ENCODE results near the gene MAST4. TPM values are rescaled to one million over a fixed set of nuclear protein-coding genes. Genes with fewer than 3 reads are reported as not detected.

MAST4 gene
- total RNA-seq, 1 donor from 2014 or later: 22.3 TPM

DNA sequence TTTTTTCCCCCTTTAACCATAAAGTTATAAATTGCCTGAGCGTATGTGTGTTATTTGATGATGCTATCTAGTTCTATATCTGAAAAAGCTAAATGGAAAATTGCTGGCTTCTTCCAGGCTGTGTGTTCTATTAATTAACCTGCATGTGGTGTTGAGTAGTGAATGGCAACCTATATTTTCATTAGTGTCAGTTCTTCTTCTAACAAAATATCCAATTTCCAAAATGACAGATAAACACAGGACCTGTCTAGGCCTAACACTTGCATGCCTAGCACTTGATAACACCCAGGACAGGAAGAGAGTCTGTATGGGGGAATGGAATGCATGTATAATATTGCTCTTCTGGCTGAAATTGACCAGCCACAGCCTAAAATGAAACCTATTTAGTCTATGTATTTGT, 508.7 kb downstream of the MAST4 start:
- no peaks in the 10 kb centered on the region for H3K4me1 ChIP-seq (ENCODE audit: insufficient read depth, low read length)
- no peak overlapping the region for H3K9ac ChIP-seq (ENCODE audit: low read length)
- Mint-ChIP-seq H3K27me3 (ENCODE audit: low read depth, unreplicated experiment) (no peaks in the 10 kb centered on the region), H3K9me3 (ENCODE audit: unreplicated experiment) (no peaks in the 10 kb centered on the region), H3K36me3 (ENCODE audit: low read depth, unreplicated experiment) (peaks cover 11% of the 10 kb centered on the region), H3K27ac (ENCODE audit: unreplicated experiment) (peak overlapping the region; percentile 48), H3K4me3 (ENCODE audit: unreplicated experiment) (no peak overlapping the region), H3K4me1 (ENCODE audit: low read depth, unreplicated experiment) (peaks cover 14% of the 10 kb centered on the region)
- no peaks in the 10 kb centered on the region for H3K9me3 ChIP-seq (ENCODE audit: insufficient read depth, low read depth, low read length)
- H3K79me2 ChIP-seq (ENCODE audit: insufficient read depth, low read length): no peaks in the 10 kb centered on the region
- TF ChIP-seq, protein P1, sequence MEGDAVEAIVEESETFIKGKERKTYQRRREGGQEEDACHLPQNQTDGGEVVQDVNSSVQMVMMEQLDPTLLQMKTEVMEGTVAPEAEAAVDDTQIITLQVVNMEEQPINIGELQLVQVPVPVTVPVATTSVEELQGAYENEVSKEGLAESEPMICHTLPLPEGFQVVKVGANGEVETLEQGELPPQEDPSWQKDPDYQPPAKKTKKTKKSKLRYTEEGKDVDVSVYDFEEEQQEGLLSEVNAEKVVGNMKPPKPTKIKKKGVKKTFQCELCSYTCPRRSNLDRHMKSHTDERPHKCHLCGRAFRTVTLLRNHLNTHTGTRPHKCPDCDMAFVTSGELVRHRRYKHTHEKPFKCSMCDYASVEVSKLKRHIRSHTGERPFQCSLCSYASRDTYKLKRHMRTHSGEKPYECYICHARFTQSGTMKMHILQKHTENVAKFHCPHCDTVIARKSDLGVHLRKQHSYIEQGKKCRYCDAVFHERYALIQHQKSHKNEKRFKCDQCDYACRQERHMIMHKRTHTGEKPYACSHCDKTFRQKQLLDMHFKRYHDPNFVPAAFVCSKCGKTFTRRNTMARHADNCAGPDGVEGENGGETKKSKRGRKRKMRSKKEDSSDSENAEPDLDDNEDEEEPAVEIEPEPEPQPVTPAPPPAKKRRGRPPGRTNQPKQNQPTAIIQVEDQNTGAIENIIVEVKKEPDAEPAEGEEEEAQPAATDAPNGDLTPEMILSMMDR (IDR thresholded peaks at IDR 0.05; ENCODE audit: insufficient read depth, low read depth, low read length): no peak
- TF ChIP-seq EZH2 (IDR thresholded peaks at IDR 0.05; ENCODE audit: insufficient read depth, low read length): no peak
- H3K4me2 ChIP-seq (ENCODE audit: low read length): no peak overlapping the region
- no peak for FAIRE-seq
- H2AFZ ChIP-seq (ENCODE audit: low read depth, low read length): no peak overlapping the region
- DNase-seq (ENCODE audit: low read depth): no peak
- H3K27me3 ChIP-seq (ENCODE audit: insufficient read depth, low read length): no peaks in the 10 kb centered on the region
- H4K20me1 ChIP-seq (ENCODE audit: insufficient read depth, low read length): no peaks in the 10 kb centered on the region
- no peak overlapping the region for H3K4me3 ChIP-seq (ENCODE audit: insufficient read depth, low read depth, low read length)
- H3K36me3 ChIP-seq (ENCODE audit: insufficient read depth, low read length): peaks cover 33% of the 10 kb centered on the region
- no peak overlapping the region for H3K27ac ChIP-seq (ENCODE audit: low read depth, low read length)

DNA sequence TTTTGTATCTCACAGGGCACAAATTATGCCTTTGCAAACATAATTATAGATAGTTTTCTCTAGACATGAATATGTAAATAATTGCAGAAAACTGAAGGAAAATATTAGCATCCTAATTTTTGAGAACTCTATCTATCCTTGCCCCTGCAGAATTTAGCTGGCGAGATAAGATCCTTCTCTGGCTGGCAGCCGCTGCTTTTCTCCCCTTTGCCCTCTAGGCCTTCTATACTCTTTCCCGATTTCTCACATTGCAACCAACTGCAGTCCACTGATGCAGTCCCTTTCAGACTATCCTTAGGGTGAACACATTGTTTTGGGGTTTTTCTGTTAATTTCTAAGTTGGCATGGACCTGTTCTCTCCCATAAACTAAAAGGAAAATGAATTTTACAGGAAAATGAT, 509.1 kb downstream of the MAST4 start:
- Mint-ChIP-seq H3K4me1 (ENCODE audit: low read depth, unreplicated experiment) (peaks cover 13% of the 10 kb centered on the region), H3K27ac (ENCODE audit: unreplicated experiment) (no peak overlapping the region), H3K36me3 (ENCODE audit: low read depth, unreplicated experiment) (peaks cover 11% of the 10 kb centered on the region), H3K9me3 (ENCODE audit: unreplicated experiment) (no peaks in the 10 kb centered on the region), H3K27me3 (ENCODE audit: low read depth, unreplicated experiment) (no peaks in the 10 kb centered on the region), H3K4me3 (ENCODE audit: unreplicated experiment) (no peak overlapping the region)
- Histone ChIP-seq H3K4me1 (ENCODE audit: insufficient read depth, low read length) (no peaks in the 10 kb centered on the region), H3K27me3 (ENCODE audit: insufficient read depth, low read length) (no peaks in the 10 kb centered on the region), H3K36me3 (ENCODE audit: insufficient read depth, low read length) (peaks cover 33% of the 10 kb centered on the region), H3K9ac (ENCODE audit: low read length) (no peak overlapping the region), H2AFZ (ENCODE audit: low read depth, low read length) (no peak overlapping the region), H4K20me1 (ENCODE audit: insufficient read depth, low read length) (no peaks in the 10 kb centered on the region), H3K4me2 (ENCODE audit: low read length) (no peak overlapping the region), H3K4me3 (ENCODE audit: insufficient read depth, low read depth, low read length) (no peak overlapping the region), H3K79me2 (ENCODE audit: insufficient read depth, low read length) (no peaks in the 10 kb centered on the region), H3K27ac (ENCODE audit: low read depth, low read length) (no peak overlapping the region), H3K9me3 (ENCODE audit: insufficient read depth, low read depth, low read length) (no peaks in the 10 kb centered on the region)
- no peak for DNase-seq (ENCODE audit: low read depth)
- TF ChIP-seq, protein P1 (IDR thresholded peaks at IDR 0.05; ENCODE audit: insufficient read depth, low read depth, low read length): no peak
- TF ChIP-seq EZH2 (IDR thresholded peaks at IDR 0.05; ENCODE audit: insufficient read depth, low read length): no peak
- FAIRE-seq: no peak

GRCh38 chr5:67106626-67107342, 510.6 kb downstream of the MAST4 start:
- no peak overlapping the region for H3K27ac ChIP-seq (ENCODE audit: low read depth, low read length)
- no peak overlapping the region for H3K4me2 ChIP-seq (ENCODE audit: low read length)
- peaks cover 27% of the 10 kb centered on the region for H3K36me3 ChIP-seq (ENCODE audit: insufficient read depth, low read length)
- DNase-seq (ENCODE audit: low read depth) (no peak), FAIRE-seq (no peak)
- Mint-ChIP-seq H3K9me3 (ENCODE audit: unreplicated experiment) (no peaks in the 10 kb centered on the region), H3K4me3 (ENCODE audit: unreplicated experiment) (no peak overlapping the region), H3K4me1 (ENCODE audit: low read depth, unreplicated experiment) (peaks cover 12% of the 10 kb centered on the region), H3K27ac (ENCODE audit: unreplicated experiment) (no peak overlapping the region), H3K27me3 (ENCODE audit: low read depth, unreplicated experiment) (no peaks in the 10 kb centered on the region), H3K36me3 (ENCODE audit: low read depth, unreplicated experiment) (peaks cover 11% of the 10 kb centered on the region)
- H3K9ac ChIP-seq (ENCODE audit: low read length): no peak overlapping the region
- no peaks in the 10 kb centered on the region for H4K20me1 ChIP-seq (ENCODE audit: insufficient read depth, low read length)
- no peaks in the 10 kb centered on the region for H3K79me2 ChIP-seq (ENCODE audit: insufficient read depth, low read length)
- no peak overlapping the region for H3K4me3 ChIP-seq (ENCODE audit: insufficient read depth, low read depth, low read length)
- H3K4me1 ChIP-seq (ENCODE audit: insufficient read depth, low read length): no peaks in the 10 kb centered on the region
- no peak overlapping the region for H2AFZ ChIP-seq (ENCODE audit: low read depth, low read length)
- no peaks in the 10 kb centered on the region for H3K9me3 ChIP-seq (ENCODE audit: insufficient read depth, low read depth, low read length)
- no peaks in the 10 kb centered on the region for H3K27me3 ChIP-seq (ENCODE audit: insufficient read depth, low read length)
- TF ChIP-seq, protein P1 (IDR thresholded peaks at IDR 0.05; ENCODE audit: insufficient read depth, low read depth, low read length): no peak
- TF ChIP-seq EZH2 (IDR thresholded peaks at IDR 0.05; ENCODE audit: insufficient read depth, low read length): no peak
